SK-N-MC (cell line): ENCODE results near the gene CDC27.

Source experiments
- EZH2 ChIP-seq: fragments of 200-600 bp; sonication (generic); IDR thresholded peaks from one replicate; pipeline ENCODE4 v1.6.1; 2017; ENCODE audit warnings: antibody characterized with exemption
- POLR2AphosphoS5 ChIP-seq: IDR thresholded peaks from 2 replicates; pipeline ENCODE4 v1.6.1; 2012; ENCODE audit warnings: mild to moderate bottlenecking, low read depth, low read length, borderline replicate concordance

DNA sequence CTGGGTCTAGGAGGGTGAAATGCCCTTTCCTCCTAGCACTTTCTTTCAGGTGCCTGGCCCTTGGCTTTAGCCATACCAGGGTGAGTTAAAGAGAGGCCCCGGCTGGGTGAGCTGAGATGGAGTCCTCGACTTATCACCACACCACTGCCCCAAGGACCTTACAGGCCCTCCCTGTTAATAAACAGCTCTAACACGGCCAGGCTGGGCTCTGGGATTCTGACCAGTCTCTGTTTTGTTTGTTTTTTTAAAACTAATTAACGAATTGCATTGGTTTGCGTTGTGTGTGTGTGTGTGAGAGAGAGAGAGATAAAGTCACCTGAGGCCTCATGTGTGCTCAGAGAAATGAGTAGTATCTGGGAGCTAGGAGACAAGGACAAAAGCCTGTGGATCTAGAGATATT lies 34.4 kb upstream of the CDC27 start:
- TF ChIP-seq POLR2AphosphoS5 (no peak), EZH2 (no peak)
